HCT116 (cell line): Measurements from ENCODE around the gene MEPCE. TPM values are rescaled to one million over a fixed set of nuclear protein-coding genes. Genes with fewer than 3 reads are reported as not detected.

Experiments
- ATAC-seq: fragments of 200-7000 bp; cut with Tn5 transposase; 2 replicates; pipeline ENCODE4 v1.9.1; 2020; ENCODE audit warnings: mild to moderate bottlenecking, moderate library complexity
- BruUV-seq: library from RNA; stranded (reverse); fragments of 400-500 nt; replicated peaks from 2 replicates; lab custom pipeline; 2021; lab: Mats Ljungman, UMichigan
- CTCF ChIA-PET: fragments of 300-600 bp; sonication (Branson Sonifier 250); formaldehyde crosslinking; loops from one replicate; lab custom pipeline; 2021; ENCODE audit warnings: antibody characterized with exemption; lab: Charles Lee
- POLR2A ChIA-PET: fragments of 300-600, 350-600 bp; sonication (Branson Sonifier 250); formaldehyde crosslinking; loops from one replicate; lab custom pipeline; 2021; ENCODE audit warnings: antibody characterized with exemption; lab: Charles Lee
- RAD21 ChIA-PET, 2 experiments: fragments of 300-600 bp; sonication (Branson Sonifier 250); formaldehyde crosslinking; loops; one replicate each; lab custom pipeline; 2023; ENCODE audit warnings: low total read pairs in 2 of 2; ENCODE audit not compliant: uncharacterized antibody in 2 of 2, unreplicated experiment in 2 of 2, low non-redundant PET in 1 of 2; lab: Charles Lee
- DNase-seq: peaks from one replicate; pipeline ENCODE4 v3.0.0-alpha.2; 2010; ENCODE audit warnings: low read depth, low spot score
- H2AFZ ChIP-seq: fragments of 200-600 bp; shearing (Covaris generic), sonication (generic); 2 replicates; pipeline ENCODE4 v1.6.1; 2017; ENCODE audit warnings: low read depth, mixed run types, mixed read lengths, antibody characterized with exemption, low read length; ENCODE audit not compliant: poor library complexity, severe bottlenecking
- H3K27ac ChIP-seq: 2 replicates; pipeline ENCODE4 v1.5.1; 2012; ENCODE audit warnings: low read depth, low read length
- H3K27me3 ChIP-seq: fragments of 200-600 bp; sonication (generic); 2 replicates; pipeline ENCODE4 v1.6.1; 2016; ENCODE audit warnings: mixed run types, low read length, mixed read lengths; ENCODE audit not compliant: insufficient read depth
- H3K36me3 ChIP-seq, 2 experiments: fragments of 200-500 bp in 1 of 2; fragments of 200-600 bp in 1 of 2; sonication (Bioruptor generic) in 1 of 2; sonication (generic) in 1 of 2; 2 replicates each; pipeline versions ENCODE4 v1.5.1 to v1.6.1; 2014 to 2016; ENCODE audit warnings: low read length in 2 of 2, inconsistent platforms in 1 of 2, mixed read lengths in 1 of 2, mixed run types in 1 of 2; ENCODE audit not compliant: insufficient read depth in 2 of 2, control insufficient read depth in 1 of 2
- H3K4me1 ChIP-seq, 2 experiments: fragments of 200-600 bp in 1 of 2; sonication (generic) in 1 of 2; 2 replicates each; pipeline versions ENCODE4 v1.5.1 to v1.6.1; 2012 to 2017; ENCODE audit warnings: low read length in 2 of 2, inconsistent platforms in 1 of 2, mild to moderate bottlenecking in 1 of 2, mixed read lengths in 1 of 2, mixed run types in 1 of 2, moderate library complexity in 1 of 2; ENCODE audit not compliant: insufficient read depth in 2 of 2, control insufficient read depth in 1 of 2
- H3K4me2 ChIP-seq: fragments of 200-600 bp; sonication (generic); 2 replicates; pipeline ENCODE4 v1.6.1; 2017; ENCODE audit warnings: mixed run types, low read length, mixed read lengths
- H3K4me3 ChIP-seq, 2 experiments: fragments of 200-600 bp in 1 of 2; sonication (generic) in 1 of 2; replicated peaks in 1 of 2; 2 replicates each; pipeline ENCODE4 v1.5.1; 2011 to 2016; ENCODE audit warnings: low read length in 2 of 2, control low read depth in 1 of 2, low read depth in 1 of 2, mild to moderate bottlenecking in 1 of 2, mixed read lengths in 1 of 2, mixed run types in 1 of 2
- H3K79me2 ChIP-seq: fragments of 200-600 bp; sonication (generic); 2 replicates; pipeline ENCODE4 v1.6.1; 2017; ENCODE audit warnings: mild to moderate bottlenecking, mixed run types, low read length, moderate library complexity, mixed read lengths; ENCODE audit not compliant: insufficient read depth
- H3K9ac ChIP-seq: fragments of 200-600 bp; sonication (generic); 2 replicates; pipeline ENCODE4 v1.6.1; 2016; ENCODE audit warnings: low read length, mixed read lengths
- H3K9me2 ChIP-seq: fragments of 200-600 bp; sonication (generic), shearing (Covaris generic); 2 replicates; pipeline ENCODE4 v1.6.1; 2017; ENCODE audit warnings: mixed run types, mild to moderate bottlenecking, moderate library complexity; ENCODE audit not compliant: insufficient read depth
- H3K9me3 ChIP-seq, 2 experiments: fragments of 200-500 bp in 1 of 2; fragments of 200-600 bp in 1 of 2; sonication (Bioruptor generic) in 1 of 2; sonication (generic) in 1 of 2; 2 replicates each; pipeline ENCODE4 v1.6.1; 2014 to 2017; ENCODE audit warnings: low read length in 2 of 2, mixed read lengths in 2 of 2, inconsistent platforms in 1 of 2, low read depth in 1 of 2, mild to moderate bottlenecking in 1 of 2, mixed run types in 1 of 2, moderate library complexity in 1 of 2; ENCODE audit not compliant: control insufficient read depth in 1 of 2, insufficient read depth in 1 of 2
- H4K20me1 ChIP-seq: fragments of 200-600 bp; sonication (generic), shearing (Covaris generic); 2 replicates; pipeline ENCODE4 v1.6.1; 2017; ENCODE audit warnings: mixed run types, mild to moderate bottlenecking, moderate library complexity; ENCODE audit not compliant: insufficient read depth
- CBX3 ChIP-seq: IDR thresholded peaks from 2 replicates; pipeline ENCODE4 v1.6.1; 2012; ENCODE audit warnings: low read depth
- CEBPB ChIP-seq: IDR thresholded peaks from 2 replicates; pipeline ENCODE4 v1.6.1; 2012; ENCODE audit warnings: low read depth
- EGR1 ChIP-seq: IDR thresholded peaks from 2 replicates; pipeline ENCODE4 v1.6.1; 2012; ENCODE audit warnings: low read depth
- ELF1 ChIP-seq: IDR thresholded peaks from 2 replicates; pipeline ENCODE4 v1.6.1; 2012; ENCODE audit warnings: low read depth, borderline replicate concordance
- EZH2 ChIP-seq: fragments of 200-600 bp; sonication (generic); IDR thresholded peaks from 2 replicates; pipeline ENCODE4 v1.6.1; 2017; ENCODE audit warnings: antibody characterized with exemption, mixed run types
- EZH2phosphoT487 ChIP-seq: fragments of 200-600 bp; IDR thresholded peaks from 2 replicates; pipeline ENCODE4 v1.6.1; 2018; ENCODE audit warnings: antibody characterized with exemption, borderline replicate concordance
- FOSL1 ChIP-seq: IDR thresholded peaks from 2 replicates; pipeline ENCODE4 v1.6.1; 2012; ENCODE audit warnings: low read depth
- JUND ChIP-seq: IDR thresholded peaks from 2 replicates; pipeline ENCODE4 v1.6.1; 2012
- POLR2A ChIP-seq: IDR thresholded peaks from 2 replicates; pipeline ENCODE4 v1.7.0; 2011; ENCODE audit warnings: borderline replicate concordance; ENCODE audit not compliant: insufficient read depth, insufficient read length; ENCODE audit errors: extremely low read depth
- POLR2AphosphoS5 ChIP-seq: IDR thresholded peaks from 2 replicates; pipeline ENCODE4 v1.6.1; 2011; ENCODE audit warnings: mild to moderate bottlenecking, low read depth, low read length, moderate library complexity
- RAD21 ChIP-seq: IDR thresholded peaks from 2 replicates; pipeline ENCODE4 v1.6.1; 2012; ENCODE audit warnings: low read depth, mild to moderate bottlenecking
- REST ChIP-seq: IDR thresholded peaks from 2 replicates; pipeline ENCODE4 v1.6.1; 2012; ENCODE audit warnings: low read depth
- SIN3A ChIP-seq: IDR thresholded peaks from 2 replicates; pipeline ENCODE4 v1.6.1; 2012; ENCODE audit warnings: low read depth
- SP1 ChIP-seq: IDR thresholded peaks from 2 replicates; pipeline ENCODE4 v1.6.1; 2012; ENCODE audit warnings: low read depth
- YY1 ChIP-seq: IDR thresholded peaks from 2 replicates; pipeline ENCODE4 v1.6.1; 2011; ENCODE audit warnings: low read length, low read depth, moderate library complexity, mild to moderate bottlenecking; ENCODE audit not compliant: insufficient replicate concordance; ENCODE audit errors: extremely low read depth
- ZFX ChIP-seq: fragments of 450-650 bp; IDR thresholded peaks from 2 replicates; pipeline ENCODE4 v1.6.1; 2017
- intact Hi-C: fragments of 100-400 bp; cut with micrococcal nuclease; formaldehyde crosslinking; loops from 2 replicates; pipeline ENCODE4 v1.10.0; 2022
- total RNA-seq: library from RNA; stranded (reverse); gene quantifications from one replicate; pipeline ENCODE4 v1.2.1, GENCODE V29; 2021; ENCODE audit not compliant: unreplicated experiment
- TF ChIP-seq, protein P1 (sequence below): IDR thresholded peaks from 2 replicates; pipeline ENCODE4 v1.6.1; 2012
- TF ChIP-seq, protein P2 (sequence below): IDR thresholded peaks from 2 replicates; pipeline ENCODE4 v1.6.1; 2011; ENCODE audit warnings: mild to moderate bottlenecking, low read length, moderate library complexity; ENCODE audit not compliant: insufficient replicate concordance; ENCODE audit errors: extremely low read depth
- TF ChIP-seq, protein P3 (sequence below), 3 experiments: fragments of 200-600 bp in 1 of 3; sonication (generic) in 1 of 3; IDR thresholded peaks in 2 of 3; conservative IDR thresholded peaks in 1 of 3; 2 replicates each; pipeline ENCODE4 v1.5.1; 2012 to 2017; ENCODE audit warnings: low read depth in 2 of 3, low read length in 2 of 3, antibody characterized with exemption in 1 of 3, borderline replicate concordance in 1 of 3, control low read depth in 1 of 3, mild to moderate bottlenecking in 1 of 3, mixed read lengths in 1 of 3, mixed run types in 1 of 3, moderate library complexity in 1 of 3; ENCODE audit not compliant: insufficient read depth in 1 of 3

MEPCE gene
- total RNA-seq, 1 experiment from 2014 or later = 44.4 TPM

DNA sequence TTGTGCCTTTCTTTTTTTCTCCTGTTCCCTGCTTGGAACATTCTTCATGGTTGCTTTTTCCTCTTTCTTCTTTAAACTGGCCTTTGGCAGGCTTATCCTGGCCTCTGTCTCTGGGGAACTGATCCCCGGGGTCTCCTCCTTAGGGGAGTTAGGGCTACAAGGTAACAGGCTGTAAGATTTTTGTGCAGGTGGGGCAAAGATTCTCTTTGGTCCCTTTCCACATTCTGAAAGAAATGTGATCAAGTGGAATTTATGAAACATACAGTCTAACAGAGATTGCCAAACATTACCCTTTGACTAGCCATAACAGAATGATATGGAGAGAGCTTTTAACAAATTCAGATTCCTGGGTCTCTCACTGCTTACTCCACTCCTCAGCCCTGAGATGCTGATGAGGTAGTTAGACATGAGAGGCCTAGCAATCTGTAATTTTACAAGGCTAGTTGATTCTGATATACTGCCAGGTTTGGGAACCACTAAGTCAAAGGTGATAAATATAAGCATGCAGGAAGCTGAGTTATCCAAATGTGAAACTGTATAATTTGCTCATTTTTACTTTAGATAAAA lies 9.9 kb upstream of the MEPCE start (continued):
- TF ChIP-seq REST (no peak), YY1 (no peak), POLR2AphosphoS5 (no peak), EGR1 (no peak), ELF1 (no peak)
- TF ChIP-seq, protein P1, sequence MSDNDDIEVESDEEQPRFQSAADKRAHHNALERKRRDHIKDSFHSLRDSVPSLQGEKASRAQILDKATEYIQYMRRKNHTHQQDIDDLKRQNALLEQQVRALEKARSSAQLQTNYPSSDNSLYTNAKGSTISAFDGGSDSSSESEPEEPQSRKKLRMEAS = no peak

GRCh38 chr7:100423315-100423714 lies 6.3 kb upstream of the MEPCE start:
- no peaks in the 10 kb centered on the region for H4K20me1 ChIP-seq
- no peak overlapping the region for H3K4me2 ChIP-seq
- no TSS peak for BruUV-seq
- peaks cover 0 to 10% of the 10 kb centered on the region in 2 experiments; a peak in 1 of 4 replicates for H3K4me1 ChIP-seq
- no peak overlapping the region for H3K9ac ChIP-seq
- intact Hi-C loops = no loop called here
- no peaks in the 10 kb centered on the region for H3K36me3 ChIP-seq
- ChIA-PET RAD21 (no interaction called here), CTCF (interaction anchor here (1.3 kb wide), 1 partner anchor 16 kb away, joined by 3 read pairs; no protein-coding TSS in a partner anchor), POLR2A (no interaction called here)
- DNase-seq (no peak), ATAC-seq (no peak)
- H3K27me3 ChIP-seq = no peaks in the 10 kb centered on the region
- H3K4me3 ChIP-seq = no peak overlapping the region
- H3K9me3 ChIP-seq = no peaks in the 10 kb centered on the region
- no peaks in the 10 kb centered on the region for H3K79me2 ChIP-seq
- H3K9me2 ChIP-seq = no peaks in the 10 kb centered on the region
- no peak overlapping the region for H3K27ac ChIP-seq
- H2AFZ ChIP-seq = no peak overlapping the region
- no peak for TF ChIP-seq SP1
- TF ChIP-seq, protein P2, sequence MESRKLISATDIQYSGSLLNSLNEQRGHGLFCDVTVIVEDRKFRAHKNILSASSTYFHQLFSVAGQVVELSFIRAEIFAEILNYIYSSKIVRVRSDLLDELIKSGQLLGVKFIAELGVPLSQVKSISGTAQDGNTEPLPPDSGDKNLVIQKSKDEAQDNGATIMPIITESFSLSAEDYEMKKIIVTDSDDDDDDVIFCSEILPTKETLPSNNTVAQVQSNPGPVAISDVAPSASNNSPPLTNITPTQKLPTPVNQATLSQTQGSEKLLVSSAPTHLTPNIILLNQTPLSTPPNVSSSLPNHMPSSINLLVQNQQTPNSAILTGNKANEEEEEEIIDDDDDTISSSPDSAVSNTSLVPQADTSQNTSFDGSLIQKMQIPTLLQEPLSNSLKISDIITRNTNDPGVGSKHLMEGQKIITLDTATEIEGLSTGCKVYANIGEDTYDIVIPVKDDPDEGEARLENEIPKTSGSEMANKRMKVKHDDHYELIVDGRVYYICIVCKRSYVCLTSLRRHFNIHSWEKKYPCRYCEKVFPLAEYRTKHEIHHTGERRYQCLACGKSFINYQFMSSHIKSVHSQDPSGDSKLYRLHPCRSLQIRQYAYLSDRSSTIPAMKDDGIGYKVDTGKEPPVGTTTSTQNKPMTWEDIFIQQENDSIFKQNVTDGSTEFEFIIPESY = no peak
- TF ChIP-seq EZH2 = no peak
- no peak for TF ChIP-seq POLR2AphosphoS5
- TF ChIP-seq, protein P1 = no peak
- TF ChIP-seq JUND = no peak
- TF ChIP-seq RAD21 = no peak
- no peak for TF ChIP-seq EZH2phosphoT487
- TF ChIP-seq CBX3 = no peak
- TF ChIP-seq, protein P3, sequence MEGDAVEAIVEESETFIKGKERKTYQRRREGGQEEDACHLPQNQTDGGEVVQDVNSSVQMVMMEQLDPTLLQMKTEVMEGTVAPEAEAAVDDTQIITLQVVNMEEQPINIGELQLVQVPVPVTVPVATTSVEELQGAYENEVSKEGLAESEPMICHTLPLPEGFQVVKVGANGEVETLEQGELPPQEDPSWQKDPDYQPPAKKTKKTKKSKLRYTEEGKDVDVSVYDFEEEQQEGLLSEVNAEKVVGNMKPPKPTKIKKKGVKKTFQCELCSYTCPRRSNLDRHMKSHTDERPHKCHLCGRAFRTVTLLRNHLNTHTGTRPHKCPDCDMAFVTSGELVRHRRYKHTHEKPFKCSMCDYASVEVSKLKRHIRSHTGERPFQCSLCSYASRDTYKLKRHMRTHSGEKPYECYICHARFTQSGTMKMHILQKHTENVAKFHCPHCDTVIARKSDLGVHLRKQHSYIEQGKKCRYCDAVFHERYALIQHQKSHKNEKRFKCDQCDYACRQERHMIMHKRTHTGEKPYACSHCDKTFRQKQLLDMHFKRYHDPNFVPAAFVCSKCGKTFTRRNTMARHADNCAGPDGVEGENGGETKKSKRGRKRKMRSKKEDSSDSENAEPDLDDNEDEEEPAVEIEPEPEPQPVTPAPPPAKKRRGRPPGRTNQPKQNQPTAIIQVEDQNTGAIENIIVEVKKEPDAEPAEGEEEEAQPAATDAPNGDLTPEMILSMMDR (IDR thresholded peaks at IDR 0.05 in 2 of 3, conservative IDR thresholded peaks at IDR 0.05 in 1 of 3; ENCODE audit: borderline replicate concordance in 1 of 3, insufficient read depth in 1 of 3, low read depth in 2 of 3, low read length in 2 of 3) = no peak
- TF ChIP-seq CEBPB = no peak
- no peak for TF ChIP-seq POLR2A
- TF ChIP-seq ZFX = no peak
- TF ChIP-seq FOSL1 = no peak
- TF ChIP-seq SIN3A = no peak
